ENCODE results near the gene MYO1D.

MYO1D gene

GRCh38 chr17:32628271-32629044, 248.5 kb downstream of the MYO1D start:
- DNase-seq (ENCODE audit: low read depth in 2 of 3, low spot score in 1 of 3), result no peak

- no peak for DNase-seq (ENCODE audit: low read depth in 2 of 3, low spot score in 1 of 3)
These were observed 249.5 kb downstream of the MYO1D start for GRCh38 chr17:32627239-32627996.

- DNase-seq (ENCODE audit: low read depth in 2 of 3, low spot score in 1 of 3), result no peak
These were observed 250.5 kb downstream of the MYO1D start for GRCh38 chr17:32626379-32626791.

- no peak for DNase-seq (ENCODE audit: low read depth in 2 of 3, low spot score in 1 of 3)
These were observed 251.0 kb downstream of the MYO1D start for GRCh38 chr17:32625971-32626370.

- DNase-seq (ENCODE audit: low read depth in 2 of 3, low spot score in 1 of 3), result no peak
These were observed 253.7 kb downstream of the MYO1D start for GRCh38 chr17:32623196-32623595.

GRCh38 chr17:32622540-32622939, 254.4 kb downstream of the MYO1D start:
- DNase-seq (ENCODE audit: low read depth in 2 of 3, low spot score in 1 of 3), result no peak

GRCh38 chr17:32621612-32622312, 255.2 kb downstream of the MYO1D start:
- no peak for DNase-seq (ENCODE audit: low read depth in 2 of 3, low spot score in 1 of 3)

- no peak for DNase-seq (ENCODE audit: low read depth in 2 of 3, low spot score in 1 of 3)
These were observed 261.6 kb downstream of the MYO1D start for GRCh38 chr17:32615326-32615725.

GRCh38 chr17:32610943-32611342, 266.0 kb downstream of the MYO1D start:
- DNase-seq (ENCODE audit: low read depth in 2 of 3, low spot score in 1 of 3), result no peak

- no peak for DNase-seq (ENCODE audit: low read depth in 2 of 3, low spot score in 1 of 3)
These were observed 266.9 kb downstream of the MYO1D start for GRCh38 chr17:32609884-32610650.

GRCh38 chr17:32609085-32609484, 267.8 kb downstream of the MYO1D start:
- DNase-seq (ENCODE audit: low read depth in 2 of 3, low spot score in 1 of 3), result peak; percentile 35 to 55 (median 49)

- no peak for DNase-seq (ENCODE audit: low read depth in 2 of 3, low spot score in 1 of 3)
These were observed 268.7 kb downstream of the MYO1D start for GRCh38 chr17:32608267-32608666.

- no peak for DNase-seq (ENCODE audit: low read depth in 2 of 3, low spot score in 1 of 3)
These were observed 272.0 kb downstream of the MYO1D start for GRCh38 chr17:32604966-32605365.

- no peak for DNase-seq (ENCODE audit: low read depth in 2 of 3, low spot score in 1 of 3)
These were observed 274.5 kb downstream of the MYO1D start for GRCh38 chr17:32602396-32602795.

GRCh38 chr17:32601866-32602265, 275.1 kb downstream of the MYO1D start:
- DNase-seq (ENCODE audit: low read depth in 2 of 3, low spot score in 1 of 3), result no peak

- no peak for DNase-seq (ENCODE audit: low read depth in 2 of 3, low spot score in 1 of 3)
These were observed 280.3 kb downstream of the MYO1D start for GRCh38 chr17:32596628-32597027.

GRCh38 chr17:32596206-32596605, 280.7 kb downstream of the MYO1D start:
- no peak for DNase-seq (ENCODE audit: low read depth in 2 of 3, low spot score in 1 of 3)

GRCh38 chr17:32593003-32593402, 283.9 kb downstream of the MYO1D start:
- DNase-seq (ENCODE audit: low read depth in 2 of 3, low spot score in 1 of 3), result no peak

GRCh38 chr17:32591405-32591804, 285.5 kb downstream of the MYO1D start:
- no peak for DNase-seq (ENCODE audit: low read depth in 2 of 3, low spot score in 1 of 3)

- no peak for DNase-seq (ENCODE audit: low read depth in 2 of 3, low spot score in 1 of 3)
These were observed 285.9 kb downstream of the MYO1D start for GRCh38 chr17:32590974-32591373.

- DNase-seq (ENCODE audit: low read depth in 2 of 3, low spot score in 1 of 3), result no peak
These were observed 287.9 kb downstream of the MYO1D start for GRCh38 chr17:32588982-32589381.

Data from stimulated activated CD4-positive, alpha-beta T cell treated with anti-CD3 and anti-CD28 coated beads, Interleukin-12 subunit alpha, Interleukin-12 subunit beta, amount 100 ng/mL, for 48 hours (primary cell).